ENCODE data around the gene RDH11. TPM values are rescaled to one million over a fixed set of nuclear protein-coding genes. Genes with fewer than 3 reads are reported as not detected.

RDH11 gene, protein sequence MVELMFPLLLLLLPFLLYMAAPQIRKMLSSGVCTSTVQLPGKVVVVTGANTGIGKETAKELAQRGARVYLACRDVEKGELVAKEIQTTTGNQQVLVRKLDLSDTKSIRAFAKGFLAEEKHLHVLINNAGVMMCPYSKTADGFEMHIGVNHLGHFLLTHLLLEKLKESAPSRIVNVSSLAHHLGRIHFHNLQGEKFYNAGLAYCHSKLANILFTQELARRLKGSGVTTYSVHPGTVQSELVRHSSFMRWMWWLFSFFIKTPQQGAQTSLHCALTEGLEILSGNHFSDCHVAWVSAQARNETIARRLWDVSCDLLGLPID
- polyA plus RNA-seq (2012; ENCODE audit: missing spikeins), result 45.1 TPM

DNA sequence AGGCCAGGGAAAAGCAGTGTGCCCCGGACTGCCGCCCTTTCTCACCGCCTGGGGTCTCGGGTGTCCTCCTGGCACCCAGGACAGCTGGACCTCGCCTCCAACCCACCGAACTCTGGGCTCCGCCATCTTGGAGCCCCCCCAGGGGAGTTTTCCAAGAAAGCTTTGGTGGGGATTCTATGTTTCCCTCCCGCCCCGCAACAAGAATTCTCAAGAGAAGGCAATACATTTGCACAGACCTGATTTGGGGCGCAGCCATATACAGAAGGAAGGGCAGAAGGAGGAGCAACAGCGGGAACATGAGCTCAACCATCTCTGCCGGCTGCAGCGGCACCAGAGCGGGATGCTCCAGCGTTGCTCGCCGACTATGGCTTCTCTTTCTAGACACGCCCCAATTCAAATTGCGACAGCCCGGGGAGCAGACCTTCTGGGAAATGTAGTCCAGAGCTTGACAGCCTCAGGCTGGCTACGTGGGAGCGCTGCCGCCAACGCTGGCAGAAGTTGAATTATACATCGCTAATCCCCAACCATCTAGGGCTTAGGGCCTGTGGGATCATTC lies at the start of gene RDH11:
Gene RDH11, minus strand, starts transcription at position 371 of the 556 bp plus-strand sequence. Its CDS starts 61 bp downstream, at position 310.
- FAIRE-seq (peak; percentile 86), DNase-seq (ENCODE audit: insufficient read length) (peak; percentile 72)
- peak; percentile 87 for TF ChIP-seq POLR2AphosphoS5 (IDR thresholded peaks at IDR 0.05; ENCODE audit: low read depth, low read length)
- peak; percentile 92 for TF ChIP-seq POLR2A (IDR thresholded peaks at IDR 0.05; ENCODE audit: low read depth, low read length)
- TF ChIP-seq TAF1 (IDR thresholded peaks at IDR 0.05; ENCODE audit: borderline replicate concordance, low read depth, low read length), result 0 out of 2 replicates have a peak, but pooled peaks have one; percentile 39

DNA sequence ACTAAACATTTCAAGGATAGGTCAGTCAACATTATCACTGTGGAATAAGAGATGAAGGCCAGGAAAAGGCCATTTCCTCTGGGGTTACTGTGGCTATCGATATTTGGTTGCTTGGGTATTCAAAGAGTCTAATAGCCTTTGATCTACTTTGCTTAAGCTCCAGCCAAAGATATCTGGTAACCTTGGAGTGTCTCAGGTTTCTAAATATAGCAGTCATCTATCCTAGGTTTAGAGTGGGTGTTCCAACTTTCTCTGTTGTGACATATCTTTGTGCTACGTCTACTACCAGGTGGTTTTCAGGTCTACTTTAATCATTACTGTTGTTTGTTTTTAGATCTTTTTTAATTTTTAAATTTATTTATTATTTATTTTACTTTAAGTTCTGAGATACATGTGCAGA lies 48.5 kb upstream of the RDH11 start:
- FAIRE-seq, result no peak
- no peak for DNase-seq (ENCODE audit: insufficient read length)
- no peak for TF ChIP-seq POLR2AphosphoS5 (IDR thresholded peaks at IDR 0.05; ENCODE audit: low read depth, low read length)

DNA sequence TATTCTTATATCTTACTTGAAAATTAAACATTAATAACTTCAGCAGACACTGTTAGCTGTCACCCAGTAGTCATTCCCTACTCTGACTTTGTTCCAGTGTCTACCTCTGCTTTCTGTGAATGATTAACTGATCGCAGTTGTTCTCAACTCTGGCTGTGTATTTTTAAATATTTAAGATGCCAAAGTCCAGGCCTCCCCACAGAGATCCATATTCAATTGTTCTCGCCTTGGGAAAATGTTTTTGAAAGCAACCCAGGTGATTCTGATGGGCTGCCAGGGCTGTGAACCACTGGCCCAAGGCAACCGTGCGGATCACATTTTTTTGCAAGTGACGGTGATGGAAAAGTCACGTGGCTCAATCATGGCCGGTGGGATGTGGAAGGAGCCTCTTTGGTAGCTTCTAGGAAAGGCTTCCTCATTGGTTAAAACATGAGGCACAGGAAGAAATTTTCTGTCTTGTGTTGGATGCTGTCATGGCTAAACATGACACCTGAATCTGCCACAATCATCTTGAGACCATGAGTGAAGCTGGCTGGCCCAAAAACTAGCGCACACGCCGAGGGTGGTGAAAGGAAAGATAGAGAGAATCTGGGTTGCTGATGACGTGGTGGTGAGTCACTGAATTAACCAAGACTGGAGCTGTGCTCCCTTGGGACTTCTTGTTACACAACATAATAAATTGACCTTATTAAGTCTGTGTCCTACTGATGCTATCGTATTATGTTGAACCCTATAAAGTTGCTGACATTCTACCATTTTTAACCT lies 43.4 kb upstream of the RDH11 start:
- FAIRE-seq (no peak), DNase-seq (ENCODE audit: insufficient read length) (no peak)
- TF ChIP-seq TAF1 (IDR thresholded peaks at IDR 0.05; ENCODE audit: borderline replicate concordance, low read depth, low read length), result no peak
- TF ChIP-seq POLR2AphosphoS5 (IDR thresholded peaks at IDR 0.05; ENCODE audit: low read depth, low read length), result no peak
- no peak for TF ChIP-seq POLR2A (IDR thresholded peaks at IDR 0.05; ENCODE audit: low read depth, low read length)

DNA sequence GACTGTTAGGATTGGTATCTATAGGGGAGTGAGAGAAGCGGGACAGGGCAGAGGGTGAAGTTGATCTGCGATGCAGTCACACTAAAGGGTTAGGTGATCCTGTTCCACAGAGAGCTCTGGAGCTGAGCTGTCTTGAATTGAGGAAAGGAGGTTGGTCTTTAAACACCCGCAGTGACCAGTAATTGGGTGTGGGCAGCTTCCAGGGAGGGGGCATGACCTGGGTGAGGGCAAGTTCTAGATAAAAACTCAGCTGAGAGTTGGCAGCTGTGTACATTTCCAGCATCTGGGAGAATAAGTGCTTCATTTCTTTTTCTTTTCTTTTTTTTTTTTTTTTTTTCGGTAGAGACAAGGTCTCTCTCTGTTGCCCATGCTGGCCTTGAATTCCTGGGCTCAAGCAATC lies 41.2 kb upstream of the RDH11 start:
- DNase-seq (ENCODE audit: insufficient read length), result no peak
- FAIRE-seq, result no peak
- TF ChIP-seq TAF1 (IDR thresholded peaks at IDR 0.05; ENCODE audit: borderline replicate concordance, low read depth, low read length) (no peak), POLR2A (IDR thresholded peaks at IDR 0.05; ENCODE audit: low read depth, low read length) (no peak), POLR2AphosphoS5 (IDR thresholded peaks at IDR 0.05; ENCODE audit: low read depth, low read length) (no peak)

DNA sequence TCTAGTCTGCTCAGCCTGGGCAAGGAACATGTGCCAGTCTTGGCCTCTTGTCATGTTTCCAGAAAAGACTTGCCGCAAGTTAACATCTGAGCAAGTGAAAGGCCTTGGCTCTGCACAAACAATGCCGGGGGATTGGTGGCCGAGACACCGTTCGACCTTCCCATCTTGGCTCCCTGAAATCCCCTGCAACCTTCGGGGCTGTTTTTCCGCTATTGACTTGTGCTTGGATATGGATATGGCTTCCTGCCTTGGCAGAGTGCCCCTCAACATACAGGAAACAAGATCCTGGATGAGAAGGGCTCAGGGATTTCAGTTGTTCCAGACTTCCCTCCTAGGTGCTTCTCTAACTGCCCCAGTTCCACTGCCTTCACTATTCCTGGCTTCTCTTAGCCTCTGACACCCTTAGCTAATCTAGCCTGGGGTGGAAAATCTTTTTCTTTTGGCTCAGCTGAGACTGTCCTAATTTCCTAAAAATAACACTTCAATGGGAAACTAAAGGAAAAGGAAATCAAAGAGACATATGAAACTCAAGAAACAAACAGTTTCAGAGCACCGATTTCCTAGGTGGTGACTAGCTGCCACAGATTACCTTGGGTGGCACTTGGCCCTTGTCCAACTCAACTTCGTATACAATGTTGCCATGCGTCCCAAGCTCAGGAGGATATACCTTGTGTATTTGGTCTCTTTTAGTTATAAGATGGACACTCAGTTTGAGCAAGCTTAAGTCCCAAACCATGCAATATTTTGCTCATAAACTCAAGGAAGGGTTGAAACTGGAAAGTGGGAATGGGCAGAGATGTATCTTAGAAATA lies 40.0 kb upstream of the RDH11 start:
- FAIRE-seq (no peak), DNase-seq (ENCODE audit: insufficient read length) (no peak)
- TF ChIP-seq TAF1 (IDR thresholded peaks at IDR 0.05; ENCODE audit: borderline replicate concordance, low read depth, low read length) (no peak), POLR2AphosphoS5 (IDR thresholded peaks at IDR 0.05; ENCODE audit: low read depth, low read length) (no peak), POLR2A (IDR thresholded peaks at IDR 0.05; ENCODE audit: low read depth, low read length) (no peak)

DNA sequence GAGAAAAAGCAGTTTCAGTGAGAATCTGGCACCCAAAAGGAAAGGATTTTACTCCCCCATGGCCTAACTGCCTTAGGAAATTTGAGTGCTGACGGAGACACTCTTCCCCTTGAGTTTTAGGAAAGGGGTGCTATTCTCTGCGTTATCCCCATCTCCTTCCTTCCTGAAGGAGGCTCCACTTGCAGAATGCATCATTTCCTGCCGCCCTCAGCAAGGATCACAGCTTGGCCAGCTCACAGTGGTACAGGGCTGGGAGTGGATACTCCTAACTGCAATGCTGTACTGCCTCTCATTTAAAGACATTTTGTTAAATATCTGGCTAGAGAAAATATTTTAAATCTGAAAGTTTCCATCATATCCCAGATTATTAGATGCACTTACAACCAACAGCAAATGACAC lies 39.1 kb upstream of the RDH11 start:
- FAIRE-seq (no peak), DNase-seq (ENCODE audit: insufficient read length) (no peak)
- TF ChIP-seq TAF1 (IDR thresholded peaks at IDR 0.05; ENCODE audit: borderline replicate concordance, low read depth, low read length) (no peak), POLR2AphosphoS5 (IDR thresholded peaks at IDR 0.05; ENCODE audit: low read depth, low read length) (no peak), POLR2A (IDR thresholded peaks at IDR 0.05; ENCODE audit: low read depth, low read length) (no peak)

DNA sequence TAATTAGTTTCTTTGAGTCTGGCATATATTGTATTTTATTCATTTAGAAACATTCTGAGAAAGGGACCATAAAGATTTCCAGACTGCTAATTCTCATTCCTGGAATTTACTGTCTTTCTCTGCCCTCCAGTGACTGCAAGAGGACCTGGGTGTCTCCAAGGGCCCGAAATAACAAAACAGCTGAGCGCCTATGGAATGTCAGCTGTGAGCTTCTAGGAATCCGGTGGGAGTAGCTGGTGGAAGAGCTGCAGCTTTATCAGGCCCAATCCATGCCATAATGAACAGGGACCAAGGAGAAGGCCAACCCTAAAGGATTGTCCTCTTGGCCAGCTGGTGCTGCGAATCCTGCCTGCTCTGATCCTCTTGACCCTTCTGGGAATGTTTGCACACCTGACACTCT lies 38.1 kb upstream of the RDH11 start:
- TF ChIP-seq POLR2AphosphoS5 (IDR thresholded peaks at IDR 0.05; ENCODE audit: low read depth, low read length) (no peak), POLR2A (IDR thresholded peaks at IDR 0.05; ENCODE audit: low read depth, low read length) (no peak), TAF1 (IDR thresholded peaks at IDR 0.05; ENCODE audit: borderline replicate concordance, low read depth, low read length) (no peak)
- FAIRE-seq (no peak), DNase-seq (ENCODE audit: insufficient read length) (no peak)

DNA sequence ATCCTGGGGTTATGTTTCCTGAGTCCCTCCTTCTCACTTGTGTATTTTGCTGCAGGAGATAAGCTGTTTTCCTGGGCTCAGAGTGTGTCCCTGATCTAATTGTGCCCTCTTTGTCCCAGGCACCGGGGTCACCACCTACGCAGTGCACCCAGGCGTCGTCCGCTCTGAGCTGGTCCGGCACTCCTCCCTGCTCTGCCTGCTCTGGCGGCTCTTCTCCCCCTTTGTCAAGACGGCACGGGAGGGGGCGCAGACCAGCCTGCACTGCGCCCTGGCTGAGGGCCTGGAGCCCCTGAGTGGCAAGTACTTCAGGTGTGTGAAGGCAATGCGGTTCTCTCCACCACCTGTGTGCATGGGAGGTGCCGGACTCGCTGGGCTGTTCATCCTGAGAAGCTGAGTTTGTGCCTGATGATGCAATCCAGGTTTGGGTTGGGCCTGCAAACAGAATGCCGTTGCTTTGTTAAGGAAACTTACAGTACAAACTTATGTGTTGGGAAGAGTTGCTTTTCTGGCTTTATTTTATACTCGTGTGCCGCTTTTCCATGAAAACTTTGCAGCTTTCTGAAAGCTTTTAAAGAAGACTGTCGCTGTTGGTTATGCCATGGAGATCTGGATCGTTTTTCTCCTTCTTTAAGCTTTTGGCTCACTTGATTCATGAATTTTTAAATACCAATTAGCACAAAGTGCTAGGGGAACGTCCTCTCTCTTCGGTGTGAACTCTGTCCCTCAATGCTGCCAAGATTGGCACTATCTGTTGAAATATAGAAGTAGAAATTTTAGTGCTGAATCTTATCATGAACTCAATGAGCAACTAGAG lies 33.7 kb upstream of the RDH11 start:
- FAIRE-seq (no peak), DNase-seq (ENCODE audit: insufficient read length) (no peak)
- TF ChIP-seq POLR2A (IDR thresholded peaks at IDR 0.05; ENCODE audit: low read depth, low read length), result no peak
- no peak for TF ChIP-seq TAF1 (IDR thresholded peaks at IDR 0.05; ENCODE audit: borderline replicate concordance, low read depth, low read length)
- TF ChIP-seq POLR2AphosphoS5 (IDR thresholded peaks at IDR 0.05; ENCODE audit: low read depth, low read length), result no peak

DNA sequence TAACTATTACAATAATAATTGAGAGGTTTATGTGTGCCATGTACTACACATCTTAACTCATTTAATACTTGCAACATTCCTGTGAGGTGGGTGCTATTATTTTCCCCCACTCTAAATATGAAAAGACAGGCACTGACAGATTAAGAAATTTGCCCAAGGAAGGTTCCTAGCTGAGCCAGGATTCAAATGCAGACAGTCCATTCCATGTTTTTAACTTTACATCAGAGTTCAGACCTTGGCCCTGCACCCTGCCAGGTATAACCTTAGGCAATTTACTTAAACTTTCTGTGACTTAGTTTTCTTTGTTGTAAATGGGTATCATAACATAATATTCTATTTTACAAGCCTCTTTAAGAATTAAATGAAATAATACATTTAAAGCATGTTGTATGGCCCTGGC lies 32.7 kb upstream of the RDH11 start:
- FAIRE-seq (no peak), DNase-seq (ENCODE audit: insufficient read length) (no peak)
- TF ChIP-seq TAF1 (IDR thresholded peaks at IDR 0.05; ENCODE audit: borderline replicate concordance, low read depth, low read length) (no peak), POLR2AphosphoS5 (IDR thresholded peaks at IDR 0.05; ENCODE audit: low read depth, low read length) (no peak), POLR2A (IDR thresholded peaks at IDR 0.05; ENCODE audit: low read depth, low read length) (no peak)

DNA sequence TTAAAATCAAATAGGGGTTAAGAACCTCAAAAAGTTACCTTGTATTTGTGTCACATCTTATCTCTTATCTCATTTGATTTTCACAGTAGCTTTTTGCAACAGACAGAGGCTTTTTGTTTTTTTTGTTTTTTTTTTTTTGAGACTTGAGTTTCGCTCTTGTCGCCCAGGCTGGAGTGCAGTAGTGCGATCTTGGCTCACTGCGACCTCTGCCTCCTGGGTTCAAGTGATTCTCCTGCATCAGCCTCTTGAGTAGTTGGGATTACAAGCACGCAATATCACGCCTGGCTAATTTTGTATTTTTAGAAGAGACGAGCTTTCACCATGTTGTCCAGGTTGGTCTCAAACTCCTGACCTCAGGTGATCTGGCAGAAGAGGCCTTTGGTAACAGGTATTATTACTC lies 31.8 kb upstream of the RDH11 start:
- no peak for DNase-seq (ENCODE audit: insufficient read length)
- no peak for TF ChIP-seq POLR2AphosphoS5 (IDR thresholded peaks at IDR 0.05; ENCODE audit: low read depth, low read length)
- TF ChIP-seq POLR2A (IDR thresholded peaks at IDR 0.05; ENCODE audit: low read depth, low read length), result no peak
- no peak for TF ChIP-seq TAF1 (IDR thresholded peaks at IDR 0.05; ENCODE audit: borderline replicate concordance, low read depth, low read length)
- no peak for FAIRE-seq

All from GM12892 (cell line).